SK-N-SH treated with all-trans-retinoic acid at 6 μM for 48 hours (cell line): Measurements from ENCODE around the gene RPP30.

Source experiments
- ATAC-seq: fragments of 200-7000 bp; cut with Tn5 transposase; 3 replicates; pipeline ENCODE4 v1.9.1; 2020; ENCODE audit warnings: mild to moderate bottlenecking, moderate library complexity
- ARNTL ChIP-seq: fragments of 450-650 bp; formaldehyde crosslinking; IDR thresholded peaks from 2 replicates; pipeline ENCODE4 v1.5.0; 2020; ENCODE audit warnings: low read depth, mild to moderate bottlenecking, moderate library complexity, borderline replicate concordance
- BACH2 ChIP-seq: fragments of 250-450 bp; sonication (Bioruptor Pico); IDR thresholded peaks from 2 replicates; pipeline ENCODE4 v1.9.0; 2021; ENCODE audit warnings: mild to moderate bottlenecking, borderline replicate concordance
- CREB5 ChIP-seq: fragments of 250-450 bp; sonication (Bioruptor Pico); IDR thresholded peaks from 2 replicates; pipeline ENCODE4 v1.5.1; 2020; ENCODE audit warnings: low read depth, mild to moderate bottlenecking, moderate library complexity
- CSDC2 ChIP-seq: fragments of 250-450 bp; sonication (Bioruptor Pico); IDR thresholded peaks from 2 replicates; pipeline ENCODE4 v1.5.0; 2020; ENCODE audit warnings: mild to moderate bottlenecking, moderate library complexity
- CSRNP3 ChIP-seq: fragments of 250-450 bp; sonication (Bioruptor Pico); IDR thresholded peaks from 2 replicates; pipeline ENCODE4 v1.5.1; 2021; ENCODE audit warnings: mild to moderate bottlenecking, moderate library complexity
- GLIS3 ChIP-seq: fragments of 250-450 bp; sonication (Bioruptor Pico); IDR thresholded peaks from 2 replicates; pipeline ENCODE4 v1.5.0; 2020; ENCODE audit warnings: mild to moderate bottlenecking, moderate library complexity
- ISL1 ChIP-seq: fragments of 250-450 bp; sonication (Bioruptor Pico); IDR thresholded peaks from 2 replicates; pipeline ENCODE4 v2.1.2; 2022; ENCODE audit warnings: mild to moderate bottlenecking, moderate library complexity
- OSR1 ChIP-seq: fragments of 250-450 bp; sonication (Bioruptor Pico); IDR thresholded peaks from 2 replicates; pipeline ENCODE4 v1.8.0; 2022; ENCODE audit warnings: moderate library complexity, mild to moderate bottlenecking, inconsistent platforms
- PATZ1 ChIP-seq: fragments of 250-450 bp; sonication (Bioruptor Pico); IDR thresholded peaks from 2 replicates; pipeline ENCODE4 v1.8.0; 2020; ENCODE audit warnings: mild to moderate bottlenecking, moderate library complexity, borderline replicate concordance
- POU6F1 ChIP-seq: fragments of 250-450 bp; sonication (Bioruptor Pico); IDR thresholded peaks from 2 replicates; pipeline ENCODE4 v1.8.0; 2021; ENCODE audit warnings: low read depth, mild to moderate bottlenecking, moderate library complexity, borderline replicate concordance
- RARB ChIP-seq: fragments of 250-450 bp; sonication (Bioruptor Pico); IDR thresholded peaks from 2 replicates; pipeline ENCODE4 v1.8.0; 2021; ENCODE audit warnings: mild to moderate bottlenecking, moderate library complexity
- SNAI2 ChIP-seq: fragments of 250-450 bp; sonication (Bioruptor Pico); IDR thresholded peaks from 2 replicates; pipeline ENCODE4 v1.5.0; 2020; ENCODE audit warnings: mild to moderate bottlenecking, moderate library complexity
- TCF4 ChIP-seq: fragments of 250-450 bp; sonication (Bioruptor Pico); IDR thresholded peaks from 2 replicates; pipeline ENCODE4 v1.8.0; 2021; ENCODE audit warnings: mild to moderate bottlenecking, moderate library complexity, borderline replicate concordance
- TOX ChIP-seq: fragments of 250-450 bp; sonication (Bioruptor Pico); IDR thresholded peaks from 2 replicates; pipeline ENCODE4 v1.8.0; 2021; ENCODE audit warnings: mild to moderate bottlenecking, moderate library complexity, borderline replicate concordance
- TSHZ2 ChIP-seq: fragments of 250-450 bp; sonication (Bioruptor Pico); IDR thresholded peaks from 2 replicates; pipeline ENCODE4 v1.5.0; 2020; ENCODE audit warnings: mild to moderate bottlenecking, moderate library complexity
- ZC3H10 ChIP-seq: fragments of 250-450 bp; sonication (Bioruptor Pico); IDR thresholded peaks from 2 replicates; pipeline ENCODE4 v1.5.1; 2021; ENCODE audit warnings: mild to moderate bottlenecking, moderate library complexity
- ZFP3 ChIP-seq: fragments of 250-450 bp; sonication (Bioruptor Pico); IDR thresholded peaks from 2 replicates; pipeline ENCODE4 v1.5.0; 2020; ENCODE audit warnings: mild to moderate bottlenecking, moderate library complexity
- ZFP30 ChIP-seq: fragments of 450-650 bp; formaldehyde crosslinking; IDR thresholded peaks from 2 replicates; pipeline ENCODE4 v1.5.0; 2022; ENCODE audit warnings: mild to moderate bottlenecking, moderate library complexity
- ZNF565 ChIP-seq: fragments of 450-650 bp; formaldehyde crosslinking; conservative IDR thresholded peaks from 2 replicates; pipeline ENCODE4 v1.5.0; 2020; ENCODE audit warnings: low read depth, mild to moderate bottlenecking, moderate library complexity
- ZNF70 ChIP-seq: fragments of 450-650 bp; formaldehyde crosslinking; IDR thresholded peaks from 2 replicates; pipeline ENCODE4 v1.5.0; 2020; ENCODE audit warnings: mild to moderate bottlenecking, moderate library complexity

RPP30 gene

GRCh38 chr10:90871766-90872647 is at the start of gene RPP30:
RPP30 (plus strand) TSS chr10:90871974; CDS start chr10:90871987, 13 bp downstream.
- ATAC-seq = peak; percentile 100
- no peak for TF ChIP-seq CSRNP3
- no peak for TF ChIP-seq RARB (CRISPR knock-in tag)
- no peak for TF ChIP-seq SNAI2 (CRISPR knock-in tag)
- no peak for TF ChIP-seq BACH2 (CRISPR knock-in tag)
- no peak for TF ChIP-seq ZNF70
- TF ChIP-seq ZFP30 (CRISPR knock-in tag) = no peak
- TF ChIP-seq OSR1 (CRISPR knock-in tag) = no peak
- TF ChIP-seq CSDC2 (CRISPR knock-in tag) = no peak
- no peak for TF ChIP-seq TOX (CRISPR knock-in tag)
- TF ChIP-seq ARNTL (CRISPR knock-in tag) = no peak
- TF ChIP-seq ZFP3 (CRISPR knock-in tag) = no peak
- no peak for TF ChIP-seq TSHZ2 (CRISPR knock-in tag)
- TF ChIP-seq PATZ1 (CRISPR knock-in tag) = no peak
- TF ChIP-seq POU6F1 = no peak
- no peak for TF ChIP-seq TCF4
- TF ChIP-seq ZNF565 (CRISPR knock-in tag) = no peak
- TF ChIP-seq ZC3H10 (CRISPR knock-in tag) = no peak
- TF ChIP-seq GLIS3 (CRISPR knock-in tag) = no peak
- TF ChIP-seq CREB5 (CRISPR knock-in tag) = no peak
- TF ChIP-seq ISL1 = no peak
- TF ChIP-seq, all 23 proteins: peak for 0

GRCh38 chr10:90822508-90822907 is 49.3 kb upstream of the RPP30 start:
- no peak for ATAC-seq
- TF ChIP-seq TCF4 (no peak), TSHZ2 (CRISPR knock-in tag) (no peak), CSRNP3 (no peak), PATZ1 (CRISPR knock-in tag) (no peak), ZNF70 (no peak), OSR1 (CRISPR knock-in tag) (no peak), TOX (CRISPR knock-in tag) (no peak), ZC3H10 (CRISPR knock-in tag) (no peak), ZNF565 (CRISPR knock-in tag) (no peak), ZFP3 (CRISPR knock-in tag) (no peak)
